Tibial artery (tissue), 4 donors: Measurements from ENCODE around the gene ARHGEF37.

Experiments used
- DNase-seq, 2 donors: peaks; one replicate each; pipeline ENCODE4 v3.0.0-alpha.2; 2019
- H3K27ac ChIP-seq, 2 donors: fragments of 200-600 bp; sonication (generic) in 1 of 2; 1 replicate in 1 of 2; 2 replicates in 1 of 2; pipeline ENCODE4 v1.5.1; 2018 to 2019; ENCODE audit warnings: mild to moderate bottlenecking in 1 of 2
- H3K27me3 ChIP-seq, 2 donors: fragments of 200-600 bp; sonication (generic) in 1 of 2; one replicate each; pipeline versions ENCODE4 v1.5.1 to v1.6.0; 2016 to 2019
- H3K36me3 ChIP-seq, 3 donors: fragments of 200-600 bp; sonication (generic) in 2 of 3; one replicate each; pipeline ENCODE4 v1.5.1; 2016 to 2019; ENCODE audit warnings: mild to moderate bottlenecking in 2 of 3
- H3K4me1 ChIP-seq, 4 donors: fragments of 200-600 bp; sonication (generic) in 2 of 4; 1 replicate in 3 of 4; 2 replicates in 1 of 4; pipeline ENCODE4 v1.5.1; 2016 to 2019
- H3K4me3 ChIP-seq, 2 donors: fragments of 200-600 bp; sonication (generic) in 1 of 2; 1 replicate in 1 of 2; 2 replicates in 1 of 2; pipeline ENCODE4 v1.5.1; 2018 to 2019; ENCODE audit warnings: mild to moderate bottlenecking in 2 of 2
- H3K9me3 ChIP-seq, 3 donors: fragments of 200-600 bp; sonication (generic) in 1 of 3; one replicate each; pipeline ENCODE4 v1.5.1; 2016 to 2019
- intact Hi-C: fragments of 100-400 bp; cut with DNase I; formaldehyde crosslinking; loops from one replicate; pipeline ENCODE4 v1.15.0; 2023; ENCODE audit warnings: low total_unique reads
- TF ChIP-seq, protein P1 (sequence below), 2 experiments: fragments of 200-600 bp in 1 of 2; fragments of 450-650 bp in 1 of 2; IDR thresholded peaks; one replicate each; pipeline ENCODE4 v1.5.1; 2017 to 2019; ENCODE audit warnings: antibody characterized with exemption in 2 of 2, mild to moderate bottlenecking in 1 of 2, moderate library complexity in 1 of 2

ARHGEF37 gene

GRCh38 chr5:149567226-149567625 lies 14.1 kb upstream of the ARHGEF37 start:
- no peak overlapping the region for H3K4me3 ChIP-seq
- H3K27me3 ChIP-seq = no peaks in the 10 kb centered on the region
- H3K36me3 ChIP-seq = no peaks in the 10 kb centered on the region
- TF ChIP-seq, protein P1, sequence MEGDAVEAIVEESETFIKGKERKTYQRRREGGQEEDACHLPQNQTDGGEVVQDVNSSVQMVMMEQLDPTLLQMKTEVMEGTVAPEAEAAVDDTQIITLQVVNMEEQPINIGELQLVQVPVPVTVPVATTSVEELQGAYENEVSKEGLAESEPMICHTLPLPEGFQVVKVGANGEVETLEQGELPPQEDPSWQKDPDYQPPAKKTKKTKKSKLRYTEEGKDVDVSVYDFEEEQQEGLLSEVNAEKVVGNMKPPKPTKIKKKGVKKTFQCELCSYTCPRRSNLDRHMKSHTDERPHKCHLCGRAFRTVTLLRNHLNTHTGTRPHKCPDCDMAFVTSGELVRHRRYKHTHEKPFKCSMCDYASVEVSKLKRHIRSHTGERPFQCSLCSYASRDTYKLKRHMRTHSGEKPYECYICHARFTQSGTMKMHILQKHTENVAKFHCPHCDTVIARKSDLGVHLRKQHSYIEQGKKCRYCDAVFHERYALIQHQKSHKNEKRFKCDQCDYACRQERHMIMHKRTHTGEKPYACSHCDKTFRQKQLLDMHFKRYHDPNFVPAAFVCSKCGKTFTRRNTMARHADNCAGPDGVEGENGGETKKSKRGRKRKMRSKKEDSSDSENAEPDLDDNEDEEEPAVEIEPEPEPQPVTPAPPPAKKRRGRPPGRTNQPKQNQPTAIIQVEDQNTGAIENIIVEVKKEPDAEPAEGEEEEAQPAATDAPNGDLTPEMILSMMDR (IDR thresholded peaks at IDR 0.05) = no peak
- intact Hi-C loops = no loop called here
- H3K4me1 ChIP-seq = peaks cover 0 to 23% (median 15%) of the 10 kb centered on the region in 4 donors
- no peaks in the 10 kb centered on the region for H3K9me3 ChIP-seq
- H3K27ac ChIP-seq = no peak overlapping the region
- DNase-seq = no peak

DNA sequence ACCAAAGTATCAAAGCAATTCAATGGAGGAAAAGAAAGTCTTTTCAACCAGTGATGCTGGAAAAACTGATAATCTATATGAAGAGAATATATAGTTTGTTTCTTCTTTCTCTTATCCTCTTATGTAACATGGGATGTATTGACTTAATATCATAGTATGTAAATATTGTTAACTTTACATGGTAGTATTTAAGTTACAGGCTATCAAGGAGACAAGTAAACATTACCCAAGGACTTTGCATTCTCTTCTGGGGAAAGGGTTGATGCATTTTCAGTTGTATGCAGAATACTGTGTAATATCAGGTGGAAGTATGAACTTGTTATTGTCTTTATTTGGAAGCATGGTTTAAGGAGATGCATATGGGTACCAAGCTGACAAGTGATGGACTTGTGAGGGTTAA lies 9.1 kb upstream of the ARHGEF37 start:
- TF ChIP-seq, protein P1 (IDR thresholded peaks at IDR 0.05) = no peak
- H3K27ac ChIP-seq = no peak overlapping the region
- no peaks in the 10 kb centered on the region for H3K9me3 ChIP-seq
- no peaks in the 10 kb centered on the region for H3K4me1 ChIP-seq
- H3K36me3 ChIP-seq = no peaks in the 10 kb centered on the region
- H3K27me3 ChIP-seq = no peaks in the 10 kb centered on the region
- no peak overlapping the region for H3K4me3 ChIP-seq
- intact Hi-C loops = no loop called here
- no peak for DNase-seq

DNA sequence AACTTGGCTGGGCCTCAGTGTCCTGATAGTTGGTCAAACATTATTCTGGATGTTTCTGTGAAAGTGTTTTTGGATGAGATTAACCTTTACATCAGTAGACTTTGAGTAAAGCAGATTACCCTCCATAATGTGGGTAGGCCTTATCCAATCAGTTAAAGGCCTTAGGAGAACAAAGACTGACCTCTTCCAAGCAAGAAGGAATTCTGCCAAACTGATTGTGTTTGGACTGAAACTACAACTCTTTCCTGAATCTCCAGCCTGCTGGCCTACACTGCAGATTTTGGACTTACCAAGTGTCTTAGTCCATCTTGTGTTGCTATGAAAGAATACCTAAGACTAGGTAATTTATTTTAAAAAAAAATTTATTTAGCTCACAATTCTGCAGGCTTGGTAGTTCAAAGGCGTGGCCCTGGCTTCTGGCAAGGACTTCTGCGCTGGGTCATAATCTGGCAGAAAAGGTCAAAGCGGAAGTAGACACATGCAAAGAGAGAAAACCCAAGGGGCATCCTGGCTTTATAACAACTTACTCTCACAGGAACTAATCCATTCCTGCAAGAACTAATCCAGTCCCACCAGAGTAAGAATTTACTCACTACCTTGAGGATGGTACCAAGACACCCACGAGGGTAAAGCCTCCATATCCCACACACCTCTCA lies 8.6 kb upstream of the ARHGEF37 start:
- no peak for DNase-seq
- H3K27ac ChIP-seq = no peak overlapping the region
- intact Hi-C loops = no loop called here
- H3K27me3 ChIP-seq = no peaks in the 10 kb centered on the region
- TF ChIP-seq, protein P1 (IDR thresholded peaks at IDR 0.05) = no peak
- no peak overlapping the region for H3K4me3 ChIP-seq
- no peaks in the 10 kb centered on the region for H3K4me1 ChIP-seq
- H3K9me3 ChIP-seq = no peaks in the 10 kb centered on the region
- no peaks in the 10 kb centered on the region for H3K36me3 ChIP-seq

DNA sequence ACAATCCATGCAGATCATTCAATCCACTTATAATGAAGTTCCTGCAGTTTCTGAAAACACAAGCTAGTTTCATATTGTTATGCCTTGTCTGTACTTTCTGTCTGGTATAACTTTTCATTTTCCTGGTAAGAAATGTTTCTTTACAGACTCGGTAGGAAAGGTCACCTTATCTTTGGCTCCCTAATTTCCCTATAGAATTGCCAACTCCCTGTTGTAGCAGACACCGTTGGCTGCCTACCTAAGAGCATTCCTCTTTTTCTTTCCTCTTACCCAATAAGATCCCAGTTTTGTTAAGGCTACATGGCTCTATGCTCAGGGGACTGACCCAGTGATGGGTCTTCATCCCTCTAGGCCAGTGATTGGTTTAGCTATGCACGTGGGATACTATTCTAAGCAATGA lies 6.2 kb upstream of the ARHGEF37 start:
- intact Hi-C loops = no loop called here

GRCh38 chr5:149576021-149576420 lies 5.3 kb upstream of the ARHGEF37 start:
- DNase-seq = no peak
- H3K27ac ChIP-seq = no peak overlapping the region
- H3K9me3 ChIP-seq = no peaks in the 10 kb centered on the region
- H3K4me1 ChIP-seq = peaks cover 0 to 22% (median 12%) of the 10 kb centered on the region in 4 donors
- TF ChIP-seq, protein P1 (IDR thresholded peaks at IDR 0.05) = no peak
- H3K4me3 ChIP-seq = no peak overlapping the region
- no peaks in the 10 kb centered on the region for H3K27me3 ChIP-seq
- H3K36me3 ChIP-seq = no peaks in the 10 kb centered on the region
- intact Hi-C loops = no loop called here

More for the DNA sequence above, 6.2 kb upstream of the ARHGEF37 start:
- H3K9me3 ChIP-seq = no peaks in the 10 kb centered on the region
- no peaks in the 10 kb centered on the region for H3K27me3 ChIP-seq
- TF ChIP-seq, protein P1 (IDR thresholded peaks at IDR 0.05) = no peak
- H3K4me3 ChIP-seq = no peak overlapping the region
- no peak overlapping the region for H3K27ac ChIP-seq
- no peaks in the 10 kb centered on the region for H3K36me3 ChIP-seq
- H3K4me1 ChIP-seq = peaks cover 0 to 15% (median 6%) of the 10 kb centered on the region in 4 donors
- DNase-seq = no peak
